MM.1S (cell line): Measurements from ENCODE around the gene UNC5CL.
A peak's percentile ranks its signal among the peaks of the same experiment; 100 is the strongest.

ENCODE experiments used
- DNase-seq: peaks from one replicate; pipeline ENCODE4 v3.0.0-alpha.2; 2015
- H2AFZ ChIP-seq: fragments of 300-600 bp; sonication (generic); 2 replicates; pipeline ENCODE4 v1.6.0; 2016; ENCODE audit warnings: antibody characterized with exemption, low read length
- H3F3A ChIP-seq: fragments of 300-600 bp; sonication (generic); 2 replicates; pipeline ENCODE4 v1.6.1; 2016; ENCODE audit warnings: mild to moderate bottlenecking, antibody characterized with exemption, low read length, moderate library complexity, mixed read lengths; ENCODE audit not compliant: insufficient read depth
- H3K27ac ChIP-seq: fragments of 300-600 bp; sonication (generic); 2 replicates; pipeline ENCODE4 v1.5.1; 2016; ENCODE audit warnings: mild to moderate bottlenecking, low read length
- H3K27me3 ChIP-seq: fragments of 300-600 bp; sonication (generic); replicated peaks from 2 replicates; pipeline ENCODE4 v1.6.0; 2016; ENCODE audit warnings: low read length; ENCODE audit not compliant: insufficient read depth
- H3K36me3 ChIP-seq: fragments of 300-600 bp; sonication (generic); replicated peaks from 2 replicates; pipeline ENCODE4 v1.6.1; 2016; ENCODE audit warnings: mild to moderate bottlenecking, low read length, mixed read lengths; ENCODE audit not compliant: insufficient read depth
- H3K4me1 ChIP-seq: fragments of 300-600 bp; sonication (generic); 2 replicates; pipeline ENCODE4 v1.6.1; 2016; ENCODE audit warnings: low read length, mixed read lengths
- H3K4me2 ChIP-seq: fragments of 300-600 bp; sonication (generic); 2 replicates; pipeline ENCODE4 v1.6.0; 2016; ENCODE audit warnings: low read depth, low read length
- H3K4me3 ChIP-seq: fragments of 300-600 bp; sonication (generic); 2 replicates; pipeline ENCODE4 v1.5.1; 2016; ENCODE audit warnings: low read length, mixed read lengths
- H3K79me2 ChIP-seq: fragments of 300-600 bp; sonication (generic); 2 replicates; pipeline ENCODE4 v1.6.1; 2016; ENCODE audit warnings: mixed run types, low read length, mixed read lengths
- H3K9ac ChIP-seq: fragments of 300-600 bp; sonication (generic); 2 replicates; pipeline ENCODE4 v1.6.1; 2016; ENCODE audit warnings: low read length, mixed read lengths
- H3K9me2 ChIP-seq: fragments of 300-600 bp; sonication (generic); replicated peaks from 2 replicates; pipeline ENCODE4 v1.6.1; 2016; ENCODE audit warnings: mild to moderate bottlenecking, low read length, mixed read lengths; ENCODE audit not compliant: insufficient read depth
- H3K9me3 ChIP-seq: fragments of 300-600 bp; sonication (generic); replicated peaks from 2 replicates; pipeline ENCODE4 v1.6.1; 2016; ENCODE audit warnings: mild to moderate bottlenecking, low read length, mixed read lengths; ENCODE audit not compliant: insufficient read depth
- H4K20me1 ChIP-seq: fragments of 300-600 bp; sonication (generic); 2 replicates; pipeline ENCODE4 v1.6.1; 2016; ENCODE audit warnings: mild to moderate bottlenecking, low read length, moderate library complexity, mixed read lengths; ENCODE audit not compliant: insufficient read depth
- EZH2 ChIP-seq: fragments of 300-600 bp; sonication (generic); optimal IDR thresholded peaks from 2 replicates; pipeline ENCODE3; 2017; ENCODE audit warnings: low read depth, mild to moderate bottlenecking, antibody characterized with exemption, low read length, mixed read lengths
- EZH2phosphoT487 ChIP-seq: fragments of 300-600 bp; sonication (generic); IDR thresholded peaks from 2 replicates; pipeline ENCODE4 v1.6.1; 2018; ENCODE audit warnings: antibody characterized with exemption, low read length
- TF ChIP-seq, protein P1 (sequence below): fragments of 300-600 bp; sonication (generic); IDR thresholded peaks from 2 replicates; pipeline ENCODE4 v1.5.1; 2016; ENCODE audit warnings: antibody characterized with exemption, low read length, mixed read lengths

Gene UNC5CL

DNA sequence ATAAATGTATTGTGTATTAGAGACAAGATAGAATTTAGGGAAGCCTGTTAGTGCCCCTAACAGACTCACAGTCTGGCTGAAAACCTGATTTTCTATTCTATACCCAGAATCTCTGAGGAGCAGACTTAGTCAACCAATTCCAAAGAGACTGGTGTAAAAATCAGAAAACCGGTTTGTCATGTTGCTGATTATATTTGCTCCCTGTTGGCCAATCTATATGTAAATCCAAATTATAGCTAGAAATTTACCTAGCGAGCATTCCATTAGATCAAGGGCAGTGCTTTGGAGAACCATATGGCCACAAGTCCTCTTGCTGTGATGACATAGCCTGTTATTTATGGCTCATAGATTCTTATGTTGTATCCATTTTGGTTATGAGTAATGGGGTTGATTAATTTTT, 38.5 kb upstream of the UNC5CL start:
- no peak for DNase-seq
- Histone ChIP-seq H3K36me3 (peaks cover 10% of the 10 kb centered on the region), H3K9me3 (no peaks in the 10 kb centered on the region), H4K20me1 (no peaks in the 10 kb centered on the region), H3K4me3 (no peak overlapping the region), H3F3A (peaks cover 12% of the 10 kb centered on the region), H3K27ac (no peak overlapping the region), H3K4me2 (no peak overlapping the region), H3K9ac (no peak overlapping the region), H3K4me1 (0 out of 2 replicates have a peak, but pooled peaks cover 3% of the 10 kb centered on the region), H3K27me3 (no peaks in the 10 kb centered on the region), H2AFZ (no peak overlapping the region), H3K79me2 (peaks cover 90% of the 10 kb centered on the region), H3K9me2 (no peaks in the 10 kb centered on the region)
- TF ChIP-seq EZH2phosphoT487 (no peak), EZH2 (no peak)
- TF ChIP-seq, protein P1, sequence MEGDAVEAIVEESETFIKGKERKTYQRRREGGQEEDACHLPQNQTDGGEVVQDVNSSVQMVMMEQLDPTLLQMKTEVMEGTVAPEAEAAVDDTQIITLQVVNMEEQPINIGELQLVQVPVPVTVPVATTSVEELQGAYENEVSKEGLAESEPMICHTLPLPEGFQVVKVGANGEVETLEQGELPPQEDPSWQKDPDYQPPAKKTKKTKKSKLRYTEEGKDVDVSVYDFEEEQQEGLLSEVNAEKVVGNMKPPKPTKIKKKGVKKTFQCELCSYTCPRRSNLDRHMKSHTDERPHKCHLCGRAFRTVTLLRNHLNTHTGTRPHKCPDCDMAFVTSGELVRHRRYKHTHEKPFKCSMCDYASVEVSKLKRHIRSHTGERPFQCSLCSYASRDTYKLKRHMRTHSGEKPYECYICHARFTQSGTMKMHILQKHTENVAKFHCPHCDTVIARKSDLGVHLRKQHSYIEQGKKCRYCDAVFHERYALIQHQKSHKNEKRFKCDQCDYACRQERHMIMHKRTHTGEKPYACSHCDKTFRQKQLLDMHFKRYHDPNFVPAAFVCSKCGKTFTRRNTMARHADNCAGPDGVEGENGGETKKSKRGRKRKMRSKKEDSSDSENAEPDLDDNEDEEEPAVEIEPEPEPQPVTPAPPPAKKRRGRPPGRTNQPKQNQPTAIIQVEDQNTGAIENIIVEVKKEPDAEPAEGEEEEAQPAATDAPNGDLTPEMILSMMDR, result no peak

DNA sequence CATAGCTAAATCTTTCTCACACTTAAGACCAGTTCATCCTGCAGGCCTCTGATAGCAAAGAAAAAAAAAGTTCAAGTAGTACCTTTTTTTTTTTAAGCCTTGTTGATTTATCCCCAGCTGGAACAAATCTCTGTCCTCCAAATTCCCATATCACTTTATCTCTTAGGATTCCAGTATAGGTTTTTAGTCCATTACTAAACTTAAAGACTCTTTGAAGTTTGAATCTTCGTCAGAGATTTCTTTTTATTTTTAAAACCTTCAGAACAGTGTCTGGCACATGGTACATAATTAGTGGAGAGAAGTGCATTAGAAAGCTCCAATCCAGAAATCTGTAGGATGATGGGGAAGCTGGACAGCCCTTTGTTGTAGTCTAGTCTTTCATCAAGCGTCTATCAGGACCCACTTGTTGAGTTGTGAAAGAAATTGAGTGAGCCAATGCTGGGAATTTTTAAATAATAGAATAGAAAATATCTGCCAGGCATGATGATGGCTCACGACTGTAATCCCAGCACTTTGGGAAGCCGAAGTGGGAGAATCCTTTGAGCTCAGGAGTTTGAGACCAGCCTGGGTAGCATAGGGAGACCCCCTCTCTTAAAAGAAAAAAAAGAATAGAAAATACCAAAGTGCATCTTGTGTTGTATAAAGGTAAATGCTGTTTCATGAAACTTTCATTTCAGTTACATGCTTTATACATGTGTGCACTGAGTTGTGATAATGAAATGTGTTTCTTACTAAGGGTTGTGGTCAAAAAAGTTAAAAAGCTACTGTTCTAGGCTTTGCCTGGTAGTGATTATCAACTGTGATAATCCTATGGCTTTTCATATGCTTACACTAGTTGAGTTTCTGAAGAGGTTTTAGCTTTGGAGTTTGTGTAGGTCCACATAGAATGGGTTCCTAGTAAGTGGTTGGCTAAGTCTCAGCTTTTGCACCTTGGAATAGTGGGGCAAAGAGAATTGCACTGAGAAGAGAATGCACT, 36.9 kb upstream of the UNC5CL start:
- no peaks in the 10 kb centered on the region for H3K9me2 ChIP-seq
- peaks cover 10% of the 10 kb centered on the region for H3K36me3 ChIP-seq
- H3K9me3 ChIP-seq, result no peaks in the 10 kb centered on the region
- H3K4me1 ChIP-seq, result 0 out of 2 replicates have a peak, but pooled peaks cover 3% of the 10 kb centered on the region
- peaks cover 23% of the 10 kb centered on the region for H3F3A ChIP-seq
- H3K27me3 ChIP-seq, result no peaks in the 10 kb centered on the region
- H3K9ac ChIP-seq, result no peak overlapping the region
- DNase-seq, result no peak
- H4K20me1 ChIP-seq, result no peaks in the 10 kb centered on the region
- H3K4me2 ChIP-seq, result peak overlapping the region; percentile 76; the same call in 1 of the 2 replicates
- H3K4me3 ChIP-seq, result no peak overlapping the region
- TF ChIP-seq EZH2phosphoT487 (no peak), EZH2 (no peak)
- TF ChIP-seq, protein P1, result no peak
- no peak overlapping the region for H3K27ac ChIP-seq
- H2AFZ ChIP-seq, result no peak overlapping the region
- H3K79me2 ChIP-seq, result peaks cover 81% of the 10 kb centered on the region

DNA sequence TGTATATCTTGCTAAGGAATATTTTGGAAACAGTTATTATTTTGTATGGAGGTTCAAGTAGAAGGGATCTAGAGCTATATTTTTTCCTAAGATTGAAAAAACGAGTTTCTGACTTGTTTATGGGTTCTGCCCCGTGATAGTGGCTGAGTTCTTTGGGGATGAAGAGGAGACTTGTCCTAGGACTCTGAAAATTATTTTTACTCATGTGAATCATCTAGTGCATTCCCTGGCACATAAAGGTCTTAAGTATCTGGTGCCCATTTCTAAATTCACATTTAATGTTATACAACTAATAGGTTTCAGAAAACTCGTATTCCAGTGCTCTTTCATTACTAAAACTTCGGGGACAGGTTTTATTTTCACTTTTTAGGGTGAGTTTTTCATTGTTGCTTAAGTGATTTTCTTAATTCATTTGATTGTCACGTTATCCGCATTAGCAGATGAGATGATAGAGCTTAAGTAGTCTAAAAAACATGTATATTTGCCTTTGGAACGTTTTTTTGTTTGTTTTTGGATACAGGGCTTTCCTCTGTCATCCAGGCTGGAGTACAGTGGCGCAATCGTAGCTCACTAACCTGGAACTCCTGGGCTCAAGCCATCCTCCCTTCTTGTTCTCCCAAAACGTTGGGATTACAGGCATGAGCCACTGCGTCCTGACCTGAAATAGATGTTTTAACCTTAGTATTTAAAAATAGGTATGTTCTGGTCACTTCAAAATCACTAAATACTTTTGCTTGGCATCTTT, 35.8 kb upstream of the UNC5CL start:
- Histone ChIP-seq H3K4me3 (peak overlapping the region; percentile 95), H3K27ac (peak overlapping the region; percentile 99; the same call in 1 of the 2 replicates), H3K27me3 (no peaks in the 10 kb centered on the region), H2AFZ (no peak overlapping the region), H3K36me3 (peaks cover 9% of the 10 kb centered on the region), H3K9me2 (no peaks in the 10 kb centered on the region), H3K79me2 (peaks cover 76% of the 10 kb centered on the region), H3K4me2 (peak overlapping the region; percentile 76), H3K9me3 (no peaks in the 10 kb centered on the region), H4K20me1 (no peaks in the 10 kb centered on the region), H3F3A (peaks cover 23% of the 10 kb centered on the region), H3K4me1 (0 out of 2 replicates have a peak, but pooled peaks cover 3% of the 10 kb centered on the region), H3K9ac (peak overlapping the region; percentile 99; the same call in 1 of the 2 replicates)
- TF ChIP-seq, protein P1, result no peak
- TF ChIP-seq EZH2phosphoT487 (no peak), EZH2 (no peak)
- no peak for DNase-seq
